ENCODE results near the gene PPP1R12A.

DNA sequence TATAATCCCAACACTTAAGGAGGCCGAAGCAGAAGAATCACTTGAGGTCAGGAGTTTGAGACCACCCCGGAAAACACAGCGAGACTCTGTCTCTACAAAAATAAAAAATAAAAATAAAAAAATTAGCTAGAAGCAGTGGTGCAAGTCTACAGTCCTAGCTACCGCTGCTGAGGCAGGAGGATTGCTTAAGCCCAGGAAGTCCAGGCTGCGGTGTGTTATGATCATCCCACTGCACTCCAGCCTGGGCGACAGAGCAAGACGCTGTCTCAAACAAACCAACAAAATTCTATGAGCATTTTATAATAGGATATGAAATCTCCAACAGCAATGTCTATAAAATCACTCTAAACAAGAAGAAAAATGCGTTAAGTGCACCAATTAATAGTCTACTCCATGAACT lies 75.3 kb downstream of the PPP1R12A start:
- TF ChIP-seq, protein P1, sequence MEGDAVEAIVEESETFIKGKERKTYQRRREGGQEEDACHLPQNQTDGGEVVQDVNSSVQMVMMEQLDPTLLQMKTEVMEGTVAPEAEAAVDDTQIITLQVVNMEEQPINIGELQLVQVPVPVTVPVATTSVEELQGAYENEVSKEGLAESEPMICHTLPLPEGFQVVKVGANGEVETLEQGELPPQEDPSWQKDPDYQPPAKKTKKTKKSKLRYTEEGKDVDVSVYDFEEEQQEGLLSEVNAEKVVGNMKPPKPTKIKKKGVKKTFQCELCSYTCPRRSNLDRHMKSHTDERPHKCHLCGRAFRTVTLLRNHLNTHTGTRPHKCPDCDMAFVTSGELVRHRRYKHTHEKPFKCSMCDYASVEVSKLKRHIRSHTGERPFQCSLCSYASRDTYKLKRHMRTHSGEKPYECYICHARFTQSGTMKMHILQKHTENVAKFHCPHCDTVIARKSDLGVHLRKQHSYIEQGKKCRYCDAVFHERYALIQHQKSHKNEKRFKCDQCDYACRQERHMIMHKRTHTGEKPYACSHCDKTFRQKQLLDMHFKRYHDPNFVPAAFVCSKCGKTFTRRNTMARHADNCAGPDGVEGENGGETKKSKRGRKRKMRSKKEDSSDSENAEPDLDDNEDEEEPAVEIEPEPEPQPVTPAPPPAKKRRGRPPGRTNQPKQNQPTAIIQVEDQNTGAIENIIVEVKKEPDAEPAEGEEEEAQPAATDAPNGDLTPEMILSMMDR (IDR thresholded peaks at IDR 0.05) = no peak
- TF ChIP-seq POLR2A (IDR thresholded peaks at IDR 0.05) (no peak), EP300 (IDR thresholded peaks at IDR 0.05) (no peak)
